ENCODE results near the gene STIMATE. TPM values are rescaled to one million over a fixed set of nuclear protein-coding genes. Genes with fewer than 3 reads are reported as not detected.
A peak's percentile ranks its signal among the peaks of the same experiment; 100 is the strongest.

The STIMATE gene
- total and polyA plus RNA-seq, 10 of the 15 experiments (the other 5 are each of a cell fraction or from before 2014, with no cell fraction given) = 0.24 to 24.1 (median 15.4) TPM

- TF ChIP-seq MTA2 (IDR thresholded peaks at IDR 0.05; ENCODE audit: low read depth) = no peak
- no peak for TF ChIP-seq STAT3 (IDR thresholded peaks at IDR 0.05; ENCODE audit: low read depth, low read length)
- TF ChIP-seq TAF1 (IDR thresholded peaks at IDR 0.05; ENCODE audit: borderline replicate concordance, low read depth, low read length) = no peak
- no peak for TF ChIP-seq NRF1 (conservative IDR thresholded peaks at IDR 0.05; ENCODE audit: low read depth, low read length)
- TF ChIP-seq NKRF (conservative IDR thresholded peaks at IDR 0.05) = peak; percentile 88
- peak; percentile 26 for TF ChIP-seq SP1 (IDR thresholded peaks at IDR 0.05; ENCODE audit: low read depth, low read length)
- no peak for TF ChIP-seq RBBP5 (conservative IDR thresholded peaks at IDR 0.05)
- peak; percentile 72 for TF ChIP-seq IKZF1 (conservative IDR thresholded peaks at IDR 0.05)
- TF ChIP-seq HDAC2 (IDR thresholded peaks at IDR 0.05) = no peak
- TF ChIP-seq HDAC6 (IDR thresholded peaks at IDR 0.05; ENCODE audit: unreplicated experiment) = no peak
- no peak for TF ChIP-seq RELA (IDR thresholded peaks at IDR 0.05; ENCODE audit: borderline replicate concordance, partially characterized antibody)
- TF ChIP-seq MYB (IDR thresholded peaks at IDR 0.05; ENCODE audit: borderline replicate concordance, low read depth, low read length) = no peak
- no peak for TF ChIP-seq IRF4 (IDR thresholded peaks at IDR 0.05; ENCODE audit: low read depth, low read length)
- TF ChIP-seq STAT1 (conservative IDR thresholded peaks at IDR 0.05) = no peak
- peak; percentile 64 for TF ChIP-seq POLR2A (IDR thresholded peaks at IDR 0.05; ENCODE audit: low read depth, low read length)
- peak; percentile 49; the same call in 1 of the 2 replicates for TF ChIP-seq NR2C1 (IDR thresholded peaks at IDR 0.05)
- 0 out of 2 replicates have a peak, but pooled peaks have one; percentile 26 for TF ChIP-seq ZNF217 (IDR thresholded peaks at IDR 0.05)
- TF ChIP-seq PRDM15 (CRISPR knock-in tag; IDR thresholded peaks at IDR 0.05) = no peak
- no peak for TF ChIP-seq EED (IDR thresholded peaks at IDR 0.05; ENCODE audit: low read depth)
- TF ChIP-seq CBX3 (IDR thresholded peaks at IDR 0.05; ENCODE audit: borderline replicate concordance, low read depth) = no peak
- TF ChIP-seq RCOR1 (conservative IDR thresholded peaks at IDR 0.05; ENCODE audit: low read depth, low read length) = no peak
- TF ChIP-seq POLR2AphosphoS2 (IDR thresholded peaks at IDR 0.05; ENCODE audit: low read depth, low read length) = 0 out of 2 replicates have a peak, but pooled peaks have one; percentile 24
- TF ChIP-seq FOXK2 (IDR thresholded peaks at IDR 0.05) = no peak
- no peak for TF ChIP-seq EP300 (IDR thresholded peaks at IDR 0.05; ENCODE audit: borderline replicate concordance in 1 of 2, control insufficient read depth in 1 of 2, low read depth in 2 of 2, low read length in 2 of 2)
- TF ChIP-seq SMARCA5 (IDR thresholded peaks at IDR 0.05) = peak; percentile 74; the same call in 1 of the 2 replicates
- TF ChIP-seq BRCA1 (IDR thresholded peaks at IDR 0.05; ENCODE audit: low read depth, low read length) = no peak
- TF ChIP-seq SMAD5 (IDR thresholded peaks at IDR 0.05; ENCODE audit: low read depth) = no peak
- TF ChIP-seq CREM (IDR thresholded peaks at IDR 0.05; ENCODE audit: low read depth) = peak; percentile 33; the same call in 1 of the 2 replicates
Measured at GRCh38 chr3:52897130-52898122, at the start of gene STIMATE (continued).

All from GM12878 (cell line).